GM18502 (cell line): ENCODE data around the gene EIF4A3.

ENCODE experiments used
- ATAC-seq: cut with Tn5 transposase; IDR thresholded peaks from one replicate; pipeline ENCODE4 v1.9.1; 2021; ENCODE audit warnings: mild to moderate bottlenecking; ENCODE audit not compliant: unreplicated experiment, poor library complexity

EIF4A3 gene

GRCh38 chr17:80141463-80142165 is 5.3 kb downstream of the EIF4A3 start:
- ATAC-seq, result no peak

- ATAC-seq, result no peak
Measured at GRCh38 chr17:80138856-80139426, 8.0 kb downstream of the EIF4A3 start.

- ATAC-seq, result no peak
Measured at GRCh38 chr17:80137131-80137530, 9.8 kb downstream of the EIF4A3 start.

- ATAC-seq, result no peak
Measured at GRCh38 chr17:80133626-80133970, 13.3 kb downstream of the EIF4A3 start.

- no peak for ATAC-seq
Measured at GRCh38 chr17:80132906-80133625, 13.9 kb downstream of the EIF4A3 start.

- ATAC-seq, result no peak
Measured at GRCh38 chr17:80130992-80131391, 15.9 kb downstream of the EIF4A3 start.

- ATAC-seq, result no peak
Measured at GRCh38 chr17:80129006-80129565, 17.8 kb downstream of the EIF4A3 start.

- no peak for ATAC-seq
Measured at GRCh38 chr17:80126449-80126715, 20.5 kb downstream of the EIF4A3 start.

GRCh38 chr17:80125656-80126448 is 21.1 kb downstream of the EIF4A3 start:
- no peak for ATAC-seq

- ATAC-seq, result no peak
Measured at GRCh38 chr17:80124351-80124981, 22.5 kb downstream of the EIF4A3 start.

- no peak for ATAC-seq
Measured at GRCh38 chr17:80123791-80124190, 23.1 kb downstream of the EIF4A3 start.

GRCh38 chr17:80122926-80123505 is 23.9 kb downstream of the EIF4A3 start:
- ATAC-seq, result no peak

GRCh38 chr17:80122026-80122575 is 24.8 kb downstream of the EIF4A3 start:
- ATAC-seq, result no peak

GRCh38 chr17:80119839-80120238 is 27.1 kb downstream of the EIF4A3 start:
- ATAC-seq, result no peak

GRCh38 chr17:80119271-80119791 is 27.6 kb downstream of the EIF4A3 start:
- ATAC-seq, result no peak

- no peak for ATAC-seq
Measured at GRCh38 chr17:80118601-80119270, 28.2 kb downstream of the EIF4A3 start.

- ATAC-seq, result no peak
Measured at GRCh38 chr17:80117491-80118401, 29.2 kb downstream of the EIF4A3 start.

GRCh38 chr17:80116921-80117380 is 30.0 kb downstream of the EIF4A3 start:
- ATAC-seq, result no peak
